ENCODE measurements around the gene PAK1.
"Not testable (repeated sequence)": the region's sequence is repeated elsewhere in the genome, so short reads cannot be mapped to it uniquely, and the experiment has no call there.

GRCh38 chr11:77385255-77385771, 88.6 kb downstream of the PAK1 start:
- not testable (repeated sequence) for TF ChIP-seq CTCF (IDR thresholded peaks at IDR 0.05; ENCODE audit: extremely low read depth in 1 of 2, insufficient read depth in 1 of 2, low read depth in 1 of 2, low read length in 2 of 2); EZH2 (IDR thresholded peaks at IDR 0.05; ENCODE audit: borderline replicate concordance, low read depth, low read length, severe bottlenecking); JUN (IDR thresholded peaks at IDR 0.05; ENCODE audit: borderline replicate concordance, insufficient read depth, insufficient read length, low read depth); POLR2A (IDR thresholded peaks at IDR 0.05; ENCODE audit: low read depth, low read length); MAX (IDR thresholded peaks at IDR 0.05; ENCODE audit: insufficient read depth, insufficient read length); POLR2AphosphoS5 (IDR thresholded peaks at IDR 0.05; ENCODE audit: insufficient read depth, low read depth, low read length); MYC (IDR thresholded peaks at IDR 0.05; ENCODE audit: low read depth, low read length)

All from endothelial cell of umbilical vein (primary cell).